ENCODE measurements around the gene A4GNT.
"Not testable (repeated sequence)": the region's sequence is repeated elsewhere in the genome, so short reads cannot be mapped to it uniquely, and the experiment has no call there.

The A4GNT gene

GRCh38 chr3:138118612-138119422, 13.4 kb downstream of the A4GNT start:
- DNase-seq: peak; percentile 24

GRCh38 chr3:138114988-138115971, 16.9 kb downstream of the A4GNT start, which contains the start of gene DZIP1L:
TSS of gene DZIP1L (minus strand) at chr3:138115608. CDS start at chr3:138103971, 11,637 bp downstream.
- no peak for DNase-seq

GRCh38 chr3:138114431-138114918, 17.7 kb downstream of the A4GNT start:
- DNase-seq: no peak

- no peak for DNase-seq
These were observed 18.9 kb downstream of the A4GNT start for GRCh38 chr3:138113326-138113725.

GRCh38 chr3:138112362-138112761, 19.8 kb downstream of the A4GNT start:
- no peak for DNase-seq

GRCh38 chr3:138105598-138105997, 26.6 kb downstream of the A4GNT start:
- no peak for DNase-seq

- DNase-seq: no peak
These were observed 28.7 kb downstream of the A4GNT start for GRCh38 chr3:138103466-138103865.

- DNase-seq: not testable (repeated sequence)
These were observed 30.7 kb downstream of the A4GNT start for GRCh38 chr3:138101351-138101940.

- DNase-seq: no peak
These were observed 32.8 kb downstream of the A4GNT start for GRCh38 chr3:138099417-138099816.

GRCh38 chr3:138097192-138098172, 34.7 kb downstream of the A4GNT start:
- no peak for DNase-seq

- DNase-seq: no peak
These were observed 38.5 kb downstream of the A4GNT start for GRCh38 chr3:138093721-138094120.

- no peak for DNase-seq
These were observed 40.2 kb downstream of the A4GNT start for GRCh38 chr3:138092023-138092422.

GRCh38 chr3:138089091-138089490, 43.1 kb downstream of the A4GNT start:
- no peak for DNase-seq

GRCh38 chr3:138085745-138086144, 46.4 kb downstream of the A4GNT start:
- DNase-seq: not testable (repeated sequence)

- no peak for DNase-seq
These were observed 48.0 kb downstream of the A4GNT start for GRCh38 chr3:138084196-138084595.

GRCh38 chr3:138082992-138083386, 49.2 kb downstream of the A4GNT start:
- DNase-seq: no peak

GRCh38 chr3:138082085-138082991, 49.9 kb downstream of the A4GNT start:
- no peak for DNase-seq

- DNase-seq: no peak
These were observed 50.7 kb downstream of the A4GNT start for GRCh38 chr3:138081371-138082084.

GRCh38 chr3:138079901-138080300, 52.3 kb downstream of the A4GNT start:
- DNase-seq: no peak

GRCh38 chr3:138078901-138079344, 53.3 kb downstream of the A4GNT start:
- no peak for DNase-seq
